ENCODE measurements around the gene BABAM2.

GRCh38 chr2:28357055-28357454 is 466.5 kb downstream of the BABAM2 start:
- no peak for TF ChIP-seq POLR2A (IDR thresholded peaks at IDR 0.05)
- no peak for TF ChIP-seq CTCF (IDR thresholded peaks at IDR 0.05)

Measured in Peyer's patch (tissue), 4 donors.